GM10248 (cell line): ENCODE data around the gene CASP10.

Experiments used
- CTCF ChIA-PET: fragments of 300-600 bp; sonication (Branson Sonifier 250); formaldehyde crosslinking; extraction: SDS; loops from one replicate; lab custom pipeline; 2021; ENCODE audit warnings: antibody characterized with exemption; lab: Yijun Ruan, JAX
- POLR2A ChIA-PET: fragments of 350-650 bp; sonication (Branson Sonifier 250); formaldehyde crosslinking; extraction: SDS; loops from one replicate; lab custom pipeline; 2020; ENCODE audit warnings: antibody characterized with exemption; lab: Yijun Ruan, JAX
- DNase-seq: peaks from one replicate; pipeline ENCODE4 v3.0.0; 2012; ENCODE audit errors: extremely low spot score
- CTCF ChIP-seq: IDR thresholded peaks from 2 replicates; pipeline ENCODE4 v1.5.1; 2012; ENCODE audit warnings: mild to moderate bottlenecking, low read depth; ENCODE audit errors: extremely low read depth, missing control alignments, control extremely low read depth

The CASP10 gene

DNA sequence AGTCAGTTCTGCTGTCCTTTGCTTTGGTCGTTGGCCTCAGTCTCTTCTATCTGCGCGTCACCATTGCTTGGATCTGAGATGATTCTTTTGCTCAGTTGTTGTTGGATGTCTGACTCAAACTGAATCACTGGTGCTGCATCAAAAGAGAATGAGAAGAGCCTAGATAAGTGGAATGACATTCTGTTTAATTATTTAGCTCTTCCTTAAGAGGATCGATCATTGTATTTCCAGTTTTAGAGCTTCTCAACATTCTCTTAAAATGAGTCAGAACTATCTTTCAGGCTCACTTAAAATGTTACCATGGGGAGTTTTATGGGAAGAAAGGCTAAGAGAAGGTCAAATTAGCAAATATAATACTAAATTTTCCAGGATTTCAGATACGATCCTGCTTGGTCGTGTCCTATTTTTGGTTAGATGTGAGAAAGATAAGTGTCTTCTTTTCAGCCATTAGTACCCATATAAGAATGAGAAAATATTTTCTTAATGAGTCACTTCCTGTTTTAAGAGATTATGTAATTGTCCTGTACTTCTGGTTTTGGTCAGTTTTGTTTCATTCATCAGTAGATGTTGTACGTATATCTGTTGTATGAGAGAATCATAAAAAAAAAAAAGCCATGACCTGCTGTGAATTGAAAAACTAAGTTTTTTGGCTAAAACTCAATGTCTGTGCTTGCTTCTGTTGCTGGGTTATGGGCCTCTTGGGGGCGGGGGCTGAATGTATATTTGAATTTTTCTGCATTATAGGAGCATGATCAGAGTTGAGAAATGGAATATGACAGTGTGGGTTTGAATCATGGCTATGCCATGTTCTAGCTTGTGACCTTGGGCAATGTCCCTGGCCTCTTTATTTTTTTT is 31.6 kb upstream of the CASP10 start:
- POLR2A ChIA-PET = interaction anchor here (2.3 kb wide), 1 partner anchor 15 kb away, joined by 10 read pairs; no protein-coding TSS in a partner anchor
- CTCF ChIA-PET = interaction anchor here (1.0 to 2.4 kb wide), 6 partner anchors 12 to 250 kb away, joined by 3 to 12 read pairs (median 4); no protein-coding TSS in a partner anchor
- DNase-seq = peak; percentile 63
- no peak for TF ChIP-seq CTCF

GRCh38 chr2:201152517-201152916 is 30.4 kb upstream of the CASP10 start:
- no peak for TF ChIP-seq CTCF
- no peak for DNase-seq
- ChIA-PET CTCF (interaction anchor here (0.9 to 1.8 kb wide), 7 partner anchors 8 to 251 kb away, joined by 3 to 5 read pairs (median 3); partner anchors contain the start of gene CASP10), POLR2A (no interaction called here)

- POLR2A ChIA-PET = no interaction called here
- CTCF ChIA-PET = interaction anchor here (0.9 to 2.0 kb wide), 12 partner anchors 8 to 252 kb away, joined by 3 to 7 read pairs (median 4); partner anchors contain the start of gene CASP10
- no peak for TF ChIP-seq CTCF
- no peak for DNase-seq
Measured at GRCh38 chr2:201152999-201153815, 29.7 kb upstream of the CASP10 start.

DNA sequence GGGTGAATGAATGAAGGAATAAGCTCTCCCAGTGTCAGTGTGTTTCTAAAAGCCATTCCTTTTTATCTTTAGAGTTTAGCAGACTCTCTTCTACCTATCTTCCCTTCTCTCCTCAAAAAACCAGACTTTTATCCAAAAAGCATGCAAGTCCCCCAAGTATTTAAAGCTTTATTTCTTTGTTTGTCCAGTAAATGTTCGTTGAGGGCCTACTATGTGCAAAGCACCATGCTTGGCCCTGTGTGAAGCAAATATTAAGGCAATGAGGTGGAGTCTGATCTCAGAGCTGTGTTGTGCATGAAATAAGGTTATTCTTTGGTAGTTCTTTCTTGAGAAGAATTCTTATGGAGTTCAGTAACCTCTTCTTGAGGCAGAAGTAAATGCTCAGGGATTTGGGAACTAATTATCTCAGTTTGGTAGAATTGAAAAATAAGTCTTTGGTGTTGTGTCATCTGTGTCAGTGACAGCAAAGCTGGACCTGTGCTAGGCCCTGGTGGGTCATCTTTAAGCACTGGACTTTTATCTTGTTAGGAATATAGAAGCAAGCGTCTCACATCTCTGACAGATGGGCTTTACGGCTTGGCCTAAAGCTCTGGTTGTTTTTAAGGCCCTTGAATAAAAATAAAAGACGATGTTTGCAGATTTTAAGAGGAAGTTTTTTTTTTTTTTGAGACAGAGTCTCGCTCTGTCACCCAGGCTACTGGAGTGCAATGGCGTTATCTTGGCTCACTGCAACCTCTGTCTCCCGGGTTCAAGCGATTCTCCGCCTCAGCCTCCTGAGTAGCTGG is 28.1 kb upstream of the CASP10 start:
- TF ChIP-seq CTCF = no peak
- DNase-seq = no peak
- CTCF ChIA-PET = interaction anchor here (0.8 to 2.1 kb wide), 13 partner anchors 9 to 249 kb away, joined by 3 to 10 read pairs (median 5); partner anchors contain the start of genes CASP10 and ORC2
- POLR2A ChIA-PET = interaction anchor here (0.6 kb wide), 1 partner anchor 92 kb away, joined by 3 read pairs; no protein-coding TSS in a partner anchor

DNA sequence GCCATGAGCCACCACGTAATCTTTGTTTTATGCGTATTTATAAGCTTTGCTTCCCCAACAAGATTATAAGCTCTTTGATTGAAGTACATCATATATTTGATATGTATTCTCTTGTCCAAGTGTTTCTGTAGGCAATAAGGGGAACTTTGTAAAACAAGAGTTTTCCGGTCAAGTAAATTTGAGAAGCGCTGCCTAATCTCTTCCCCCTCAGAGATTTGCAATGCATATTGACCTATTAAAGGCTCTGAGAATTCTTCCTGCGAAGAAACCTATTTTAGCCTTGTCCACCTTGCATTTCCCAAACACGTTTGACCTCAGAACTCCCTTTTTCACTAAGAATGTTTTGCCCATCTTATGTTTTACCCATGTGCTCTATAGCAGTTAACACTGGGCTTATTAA is 26.9 kb upstream of the CASP10 start:
- POLR2A ChIA-PET = no interaction called here
- TF ChIP-seq CTCF = no peak
- DNase-seq = no peak
- CTCF ChIA-PET = interaction anchor here (1.6 to 2.1 kb wide), 4 partner anchors 22 to 193 kb away, joined by 3 to 10 read pairs (median 6); partner anchors contain the start of gene ORC2
